SK-N-SH (cell line): ENCODE data around the gene ZBTB37. TPM values are rescaled to one million over a fixed set of nuclear protein-coding genes. Genes with fewer than 3 reads are reported as not detected.

Experiments
- CTCF ChIA-PET: fragments of 300-600, 350-600 bp; formaldehyde crosslinking; extraction: SDS; loops from one replicate; lab custom pipeline; 2021; lab: Yijun Ruan, JAX
- POLR2A ChIA-PET: fragments of 350-600 bp; sonication (Branson Sonifier 250); formaldehyde crosslinking; extraction: SDS; loops from one replicate; lab custom pipeline; 2020; ENCODE audit warnings: antibody characterized with exemption, inconsistent platforms; lab: Yijun Ruan, JAX
- DNase-seq: peaks from one replicate; pipeline ENCODE4 v3.0.0; 2012
- H2AFZ ChIP-seq: fragments of 200-600 bp; sonication (generic); 2 replicates; pipeline ENCODE4 v1.8.1; 2016; ENCODE audit warnings: antibody characterized with exemption, mild to moderate bottlenecking, low read depth
- H3F3A ChIP-seq: fragments of 200-600 bp; sonication (generic); replicated peaks from 2 replicates; pipeline ENCODE3; 2016; ENCODE audit warnings: antibody characterized with exemption, mild to moderate bottlenecking; ENCODE audit not compliant: insufficient read depth
- H3K27ac ChIP-seq, 2 experiments: fragments of 200-500 bp in 1 of 2; fragments of 200-600 bp in 1 of 2; sonication (Bioruptor generic) in 1 of 2; sonication (generic), shearing (Covaris generic) in 1 of 2; 2 replicates each; pipeline versions ENCODE4 v1.5.1 to v1.6.1; 2014 to 2016; ENCODE audit warnings: low read depth in 2 of 2, inconsistent platforms in 1 of 2, low read length in 1 of 2, mild to moderate bottlenecking in 1 of 2, mixed read lengths in 1 of 2
- H3K27me3 ChIP-seq: fragments of 200-600 bp; sonication (generic), shearing (Covaris generic); 2 replicates; pipeline ENCODE4 v1.6.1; 2016; ENCODE audit warnings: mixed run types; ENCODE audit not compliant: insufficient read depth
- H3K36me3 ChIP-seq, 2 experiments: fragments of 200-500 bp in 1 of 2; fragments of 200-600 bp in 1 of 2; sonication (Bioruptor generic) in 1 of 2; sonication (generic) in 1 of 2; replicated peaks in 1 of 2; 2 replicates each; pipeline versions ENCODE3 to v1.5.1; 2014 to 2016; ENCODE audit warnings: low read length in 1 of 2, mild to moderate bottlenecking in 1 of 2; ENCODE audit not compliant: insufficient read depth in 2 of 2, control insufficient read depth in 1 of 2
- H3K4me1 ChIP-seq, 2 experiments: fragments of 200-500 bp in 1 of 2; fragments of 200-600 bp in 1 of 2; sonication (Bioruptor generic) in 1 of 2; sonication (generic), shearing (Covaris generic) in 1 of 2; 2 replicates each; pipeline versions ENCODE4 v1.5.1 to v1.6.1; 2014 to 2016; ENCODE audit warnings: low read depth in 1 of 2, low read length in 1 of 2, mixed run types in 1 of 2; ENCODE audit not compliant: insufficient read depth in 2 of 2, control insufficient read depth in 1 of 2
- H3K4me2 ChIP-seq: fragments of 200-600 bp; sonication (generic), shearing (Covaris generic); 2 replicates; pipeline ENCODE4 v1.6.1; 2017; ENCODE audit warnings: mixed run types
- H3K4me3 ChIP-seq, 2 experiments: fragments of 200-500 bp in 1 of 2; fragments of 200-600 bp in 1 of 2; sonication (Bioruptor generic) in 1 of 2; sonication (generic), shearing (Covaris generic) in 1 of 2; 2 replicates each; pipeline versions ENCODE4 v1.5.1 to v1.8.1; 2014 to 2016; ENCODE audit warnings: low read depth in 2 of 2, inconsistent platforms in 1 of 2, low read length in 1 of 2, mild to moderate bottlenecking in 1 of 2, mixed read lengths in 1 of 2, moderate library complexity in 1 of 2
- H3K79me2 ChIP-seq: fragments of 200-600 bp; sonication (generic); 2 replicates; pipeline ENCODE4 v1.8.1; 2017; ENCODE audit warnings: mild to moderate bottlenecking; ENCODE audit not compliant: insufficient read depth
- H3K9ac ChIP-seq: fragments of 200-600 bp; sonication (generic); 2 replicates; pipeline ENCODE4 v1.6.1; 2017; ENCODE audit warnings: mixed run types
- H3K9me2 ChIP-seq: fragments of 200-600 bp; sonication (generic); 2 replicates; pipeline ENCODE4 v1.6.1; 2017; ENCODE audit warnings: mixed run types
- H3K9me3 ChIP-seq: fragments of 200-600 bp; sonication (generic); 2 replicates; pipeline ENCODE4 v1.6.1; 2017; ENCODE audit warnings: mixed run types, mild to moderate bottlenecking, moderate library complexity
- H4K20me1 ChIP-seq: fragments of 200-600 bp; sonication (generic); 2 replicates; pipeline ENCODE4 v1.6.1; 2017; ENCODE audit warnings: mild to moderate bottlenecking, mixed run types; ENCODE audit not compliant: insufficient read depth
- EP300 ChIP-seq, 2 experiments: IDR thresholded peaks; 2 replicates each; pipeline versions ENCODE4 v1.4.0 to v1.6.1; 2012; ENCODE audit warnings: borderline replicate concordance in 1 of 2, low read depth in 1 of 2, low read length in 1 of 2
- EZH2phosphoT487 ChIP-seq: fragments of 200-600 bp; sonication (generic); IDR thresholded peaks from 2 replicates; pipeline ENCODE4 v1.6.1; 2017; ENCODE audit warnings: low read depth, mixed run types, mild to moderate bottlenecking, antibody characterized with exemption, moderate library complexity, borderline replicate concordance
- FOXM1 ChIP-seq: IDR thresholded peaks from 2 replicates; pipeline ENCODE4 v1.4.0; 2012; ENCODE audit warnings: low read depth, mild to moderate bottlenecking
- GABPA ChIP-seq: IDR thresholded peaks from 2 replicates; pipeline ENCODE4 v1.4.0; 2012; ENCODE audit warnings: low read depth, mild to moderate bottlenecking
- JUND ChIP-seq: IDR thresholded peaks from 2 replicates; pipeline ENCODE4 v1.4.0; 2012
- MXI1 ChIP-seq: IDR thresholded peaks from 2 replicates; pipeline ENCODE4 v1.6.1; 2012; ENCODE audit warnings: mild to moderate bottlenecking, low read depth, low read length, improper control_type of control experiment
- NFIC ChIP-seq: IDR thresholded peaks from 2 replicates; pipeline ENCODE4 v1.4.0; 2012; ENCODE audit warnings: borderline replicate concordance
- POLR2AphosphoS5 ChIP-seq: IDR thresholded peaks from 2 replicates; pipeline ENCODE4 v1.6.1; 2012; ENCODE audit warnings: low read depth, low read length
- RAD21 ChIP-seq: IDR thresholded peaks from 2 replicates; pipeline ENCODE4 v1.6.1; 2012; ENCODE audit warnings: mild to moderate bottlenecking, low read length
- RCOR1 ChIP-seq: fragments of 150-350 bp; IDR thresholded peaks from 2 replicates; pipeline ENCODE4 v1.6.1; 2017; ENCODE audit warnings: antibody characterized with exemption, low read length
- RXRA ChIP-seq: IDR thresholded peaks from 2 replicates; pipeline ENCODE4 v1.4.0; 2012; ENCODE audit warnings: low read depth, mild to moderate bottlenecking, borderline replicate concordance
- SIN3A ChIP-seq: IDR thresholded peaks from 2 replicates; pipeline ENCODE4 v1.6.1; 2012; ENCODE audit warnings: low read depth, mild to moderate bottlenecking, low read length, moderate library complexity, borderline replicate concordance
- SMC3 ChIP-seq: IDR thresholded peaks from 2 replicates; pipeline ENCODE4 v1.6.1; 2012; ENCODE audit warnings: low read depth, low read length, improper control_type of control experiment
- YY1 ChIP-seq: IDR thresholded peaks from 2 replicates; pipeline ENCODE4 v1.4.0; 2012; ENCODE audit warnings: low read depth, mild to moderate bottlenecking
- WGBS: methylation state at CpG from one replicate; pipeline ENCODE4 v1.1.6; 2017; ENCODE audit warnings: low lambda C conversion rate; 5-methylcytosine and 5-hydroxymethylcytosine counted together
- polyA plus RNA-seq, 3 experiments: library from polyadenylated mRNA; depleted of rRNA; stranded (reverse); fragments of >200 nt; gene quantifications; 2 replicates each; pipeline ENCODE4 v1.2.3, GENCODE V29; 2012
- TF ChIP-seq, protein P1 (sequence below): fragments of 150-350 bp; IDR thresholded peaks from 2 replicates; pipeline ENCODE4 v1.6.1; 2016; ENCODE audit warnings: mild to moderate bottlenecking, low read depth, low read length
- TF ChIP-seq, protein P2 (sequence below): IDR thresholded peaks from 2 replicates; pipeline ENCODE4 v1.4.0; 2012; ENCODE audit warnings: low read depth, borderline replicate concordance
- TF ChIP-seq, protein P3 (sequence below): IDR thresholded peaks from 2 replicates; pipeline ENCODE4; 2012

Gene ZBTB37
- polyA plus RNA-seq, 1 of the 3 experiments (the other 2 are of a cell fraction) = 0.89 TPM

DNA sequence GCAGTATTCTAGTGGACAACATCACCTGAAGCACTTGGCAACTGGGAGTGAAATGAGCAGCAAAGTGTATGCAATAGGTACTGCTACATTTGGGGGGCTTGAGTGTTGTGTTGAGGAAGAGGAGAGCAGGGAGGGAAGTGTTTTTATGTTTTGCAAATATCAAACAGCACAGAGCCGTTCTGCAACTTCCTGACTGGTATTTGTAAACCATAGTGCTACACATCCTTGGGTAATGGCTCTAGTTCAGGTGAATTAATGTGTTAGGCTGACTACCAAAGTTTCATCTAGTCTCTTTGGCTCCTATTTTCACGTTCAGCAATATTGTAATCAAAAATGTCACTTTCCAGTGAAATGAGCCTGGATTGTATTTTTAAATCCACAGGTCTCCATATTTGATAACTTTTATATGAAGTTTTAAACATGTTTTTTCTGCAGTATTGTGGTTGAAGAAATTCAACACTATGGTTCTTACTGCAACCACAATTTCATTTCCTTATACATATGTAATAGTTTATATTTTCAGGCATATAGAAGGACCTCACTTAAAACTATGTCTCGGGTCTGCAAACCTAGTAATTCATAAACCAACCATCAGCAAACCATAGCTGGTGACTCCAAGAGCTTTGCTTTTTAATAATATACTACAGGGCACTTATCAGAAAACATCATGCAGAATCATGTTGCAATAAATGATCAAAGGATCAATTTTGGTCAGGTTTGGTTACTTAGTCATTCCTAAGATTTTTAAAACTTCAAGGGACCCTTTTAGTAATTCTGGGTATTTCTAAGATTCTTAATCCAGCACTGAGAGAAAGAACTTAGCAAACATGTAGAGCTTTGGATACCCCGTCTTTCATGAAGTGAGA is 18.8 kb downstream of the ZBTB37 start:
- no peak for DNase-seq
- POLR2A ChIA-PET = interaction anchor here (1.5 kb wide), 1 partner anchor 19 kb away, joined by 5 read pairs; the partner anchor contains the start of gene ZBTB37
- Histone ChIP-seq H3K27me3 (no peaks in the 10 kb centered on the region), H3K9me3 (no peaks in the 10 kb centered on the region), H3F3A (no peaks in the 10 kb centered on the region), H3K79me2 (peaks cover 3% of the 10 kb centered on the region; the same call in 1 of the 2 replicates), H3K4me2 (no peak overlapping the region), H3K4me1 (no peaks in the 10 kb centered on the region), H3K9ac (no peak overlapping the region), H4K20me1 (no peaks in the 10 kb centered on the region), H2AFZ (no peak overlapping the region), H3K36me3 (peaks cover 38 to 51% of the 10 kb centered on the region in 2 experiments), H3K4me3 (no peak overlapping the region), H3K27ac (no peak overlapping the region), H3K9me2 (no peaks in the 10 kb centered on the region)
- 88% methylated on average over 4 of the region's 4 CpGs for WGBS
- no peak for TF ChIP-seq SIN3A
- TF ChIP-seq YY1 = no peak
- no peak for TF ChIP-seq POLR2AphosphoS5
- TF ChIP-seq NFIC = no peak
- CTCF ChIA-PET = no interaction called here

DNA sequence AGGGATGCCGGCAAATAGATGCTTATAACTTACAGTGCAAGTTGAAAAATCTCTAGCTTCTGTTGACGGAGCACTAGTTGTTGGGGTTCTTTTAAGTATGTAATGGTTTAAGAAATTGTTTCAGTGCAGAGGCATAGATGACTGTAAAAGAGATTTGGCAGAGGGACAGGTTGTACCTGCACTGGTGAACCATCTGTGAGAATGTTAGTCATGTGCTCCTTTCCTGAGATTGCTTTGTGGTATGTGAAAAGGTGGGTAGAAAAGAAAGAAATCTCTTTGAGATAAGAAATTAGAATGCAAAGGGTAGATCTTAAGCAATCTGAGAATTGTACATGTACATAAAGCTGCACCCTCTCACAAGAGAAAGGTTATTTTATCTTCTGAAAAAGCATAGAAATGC is 19.4 kb downstream of the ZBTB37 start:
- no peak for TF ChIP-seq MXI1
- TF ChIP-seq EZH2phosphoT487 = no peak
- no peak for TF ChIP-seq SMC3
- TF ChIP-seq, protein P1, sequence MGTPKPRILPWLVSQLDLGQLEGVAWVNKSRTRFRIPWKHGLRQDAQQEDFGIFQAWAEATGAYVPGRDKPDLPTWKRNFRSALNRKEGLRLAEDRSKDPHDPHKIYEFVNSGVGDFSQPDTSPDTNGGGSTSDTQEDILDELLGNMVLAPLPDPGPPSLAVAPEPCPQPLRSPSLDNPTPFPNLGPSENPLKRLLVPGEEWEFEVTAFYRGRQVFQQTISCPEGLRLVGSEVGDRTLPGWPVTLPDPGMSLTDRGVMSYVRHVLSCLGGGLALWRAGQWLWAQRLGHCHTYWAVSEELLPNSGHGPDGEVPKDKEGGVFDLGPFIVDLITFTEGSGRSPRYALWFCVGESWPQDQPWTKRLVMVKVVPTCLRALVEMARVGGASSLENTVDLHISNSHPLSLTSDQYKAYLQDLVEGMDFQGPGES = no peak
- TF ChIP-seq YY1 = no peak
- no peak for DNase-seq
- H3K79me2 ChIP-seq = peaks cover 3% of the 10 kb centered on the region; the same call in 1 of the 2 replicates
- H3K9me2 ChIP-seq = no peaks in the 10 kb centered on the region
- ChIA-PET POLR2A (interaction anchor here (1.5 kb wide), 1 partner anchor 19 kb away, joined by 5 read pairs; the partner anchor contains the start of gene ZBTB37), CTCF (no interaction called here)
- H3K4me2 ChIP-seq = no peak overlapping the region
- H3K27me3 ChIP-seq = no peaks in the 10 kb centered on the region
- no peaks in the 10 kb centered on the region for H3K4me1 ChIP-seq
- H3K4me3 ChIP-seq = no peak overlapping the region
- H3K36me3 ChIP-seq = peaks cover 38 to 56% of the 10 kb centered on the region in 2 experiments
- no peak overlapping the region for H3K9ac ChIP-seq
- H3K27ac ChIP-seq = no peak overlapping the region
- WGBS = 87% methylated on average over 2 of the region's 2 CpGs
- no peak overlapping the region for H2AFZ ChIP-seq
- no peaks in the 10 kb centered on the region for H3K9me3 ChIP-seq
- H3F3A ChIP-seq = no peaks in the 10 kb centered on the region
- no peaks in the 10 kb centered on the region for H4K20me1 ChIP-seq

DNA sequence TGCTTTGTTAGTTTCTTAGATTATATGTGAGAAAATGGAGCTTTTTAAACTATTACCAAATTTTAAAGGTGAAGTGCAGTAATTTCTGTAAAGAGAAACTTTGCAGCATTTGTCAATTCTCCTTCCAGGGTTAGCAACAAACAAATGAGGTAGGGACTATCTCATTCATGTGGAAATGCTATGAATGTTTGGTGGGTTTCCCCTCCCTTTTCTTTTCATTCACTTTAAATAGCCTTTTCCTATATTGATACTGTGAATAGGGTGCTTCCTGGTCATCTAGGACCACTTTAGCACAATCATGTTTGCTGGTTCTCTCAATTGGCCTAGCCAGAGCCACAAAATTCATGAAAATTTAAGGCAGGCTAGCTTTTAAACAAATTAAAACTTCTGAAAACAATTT is 20.6 kb downstream of the ZBTB37 start:
- no peaks in the 10 kb centered on the region for H3F3A ChIP-seq
- ChIA-PET POLR2A (no interaction called here), CTCF (interaction anchor here (1.1 kb wide), 1 partner anchor 45 kb away, joined by 3 read pairs; no protein-coding TSS in a partner anchor)
- no peaks in the 10 kb centered on the region for H4K20me1 ChIP-seq
- H3K9me3 ChIP-seq = no peaks in the 10 kb centered on the region
- H3K9me2 ChIP-seq = no peaks in the 10 kb centered on the region
- H3K4me2 ChIP-seq = no peak overlapping the region
- H3K4me3 ChIP-seq = no peak overlapping the region
- no peak overlapping the region for H2AFZ ChIP-seq
- H3K9ac ChIP-seq = no peak overlapping the region
- no peaks in the 10 kb centered on the region for H3K4me1 ChIP-seq
- H3K27ac ChIP-seq = no peak overlapping the region
- H3K36me3 ChIP-seq = peaks cover 33 to 61% of the 10 kb centered on the region in 2 experiments
- H3K79me2 ChIP-seq = no peaks in the 10 kb centered on the region; the same call in 1 of the 2 replicates
- DNase-seq = no peak
- H3K27me3 ChIP-seq = no peaks in the 10 kb centered on the region
- TF ChIP-seq GABPA (no peak), SIN3A (no peak), RXRA (no peak), JUND (no peak), FOXM1 (no peak), EZH2phosphoT487 (no peak), EP300 (IDR thresholded peaks at IDR 0.05; ENCODE audit: borderline replicate concordance in 1 of 2, low read depth in 1 of 2, low read length in 1 of 2) (no peak), RAD21 (no peak), MXI1 (no peak), RCOR1 (no peak)
- TF ChIP-seq, protein P2, sequence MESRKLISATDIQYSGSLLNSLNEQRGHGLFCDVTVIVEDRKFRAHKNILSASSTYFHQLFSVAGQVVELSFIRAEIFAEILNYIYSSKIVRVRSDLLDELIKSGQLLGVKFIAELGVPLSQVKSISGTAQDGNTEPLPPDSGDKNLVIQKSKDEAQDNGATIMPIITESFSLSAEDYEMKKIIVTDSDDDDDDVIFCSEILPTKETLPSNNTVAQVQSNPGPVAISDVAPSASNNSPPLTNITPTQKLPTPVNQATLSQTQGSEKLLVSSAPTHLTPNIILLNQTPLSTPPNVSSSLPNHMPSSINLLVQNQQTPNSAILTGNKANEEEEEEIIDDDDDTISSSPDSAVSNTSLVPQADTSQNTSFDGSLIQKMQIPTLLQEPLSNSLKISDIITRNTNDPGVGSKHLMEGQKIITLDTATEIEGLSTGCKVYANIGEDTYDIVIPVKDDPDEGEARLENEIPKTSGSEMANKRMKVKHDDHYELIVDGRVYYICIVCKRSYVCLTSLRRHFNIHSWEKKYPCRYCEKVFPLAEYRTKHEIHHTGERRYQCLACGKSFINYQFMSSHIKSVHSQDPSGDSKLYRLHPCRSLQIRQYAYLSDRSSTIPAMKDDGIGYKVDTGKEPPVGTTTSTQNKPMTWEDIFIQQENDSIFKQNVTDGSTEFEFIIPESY = no peak
- TF ChIP-seq, protein P3, sequence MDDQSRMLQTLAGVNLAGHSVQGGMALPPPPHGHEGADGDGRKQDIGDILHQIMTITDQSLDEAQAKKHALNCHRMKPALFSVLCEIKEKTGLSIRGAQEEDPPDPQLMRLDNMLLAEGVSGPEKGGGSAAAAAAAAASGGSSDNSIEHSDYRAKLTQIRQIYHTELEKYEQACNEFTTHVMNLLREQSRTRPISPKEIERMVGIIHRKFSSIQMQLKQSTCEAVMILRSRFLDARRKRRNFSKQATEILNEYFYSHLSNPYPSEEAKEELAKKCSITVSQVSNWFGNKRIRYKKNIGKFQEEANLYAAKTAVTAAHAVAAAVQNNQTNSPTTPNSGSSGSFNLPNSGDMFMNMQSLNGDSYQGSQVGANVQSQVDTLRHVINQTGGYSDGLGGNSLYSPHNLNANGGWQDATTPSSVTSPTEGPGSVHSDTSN = no peak
